ENCODE measurements around the gene MIA. TPM values are rescaled to one million over a fixed set of nuclear protein-coding genes. Genes with fewer than 3 reads are reported as not detected.

Gene MIA
- total and polyA plus RNA-seq, 2 of the 8 experiments (the other 6 are each of a cell fraction or from before 2014, with no cell fraction given), result not detected

DNA sequence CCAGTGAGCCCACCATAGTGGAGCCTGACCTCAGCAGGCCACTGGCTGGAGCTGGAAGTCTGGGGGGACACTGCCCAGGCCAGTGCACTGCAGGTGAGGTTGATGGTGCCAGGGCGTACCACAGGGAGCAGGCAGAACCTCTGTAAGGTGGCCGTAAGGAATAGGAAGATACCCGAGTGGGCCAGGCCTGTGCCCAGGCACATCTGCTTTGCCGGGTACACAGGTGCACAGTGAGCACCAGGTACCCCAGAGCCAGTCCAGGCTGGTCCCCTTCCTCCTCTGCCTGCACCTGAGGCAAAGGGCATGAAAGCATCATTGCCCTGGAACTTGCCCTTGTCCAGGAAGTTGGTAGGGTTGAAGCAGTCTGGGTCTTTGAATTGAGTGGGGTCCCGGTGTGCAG is 33.2 kb downstream of the MIA start:
- Histone ChIP-seq H3K9ac (replicated peaks in 1 of 4; ENCODE audit: extremely low read depth in 1 of 4, low read depth in 3 of 4, low read length in 3 of 4) (no peak overlapping the region; a peak in 1 of 7 replicates), H3K79me1 (ENCODE audit: low read depth, low read length) (peaks cover 18% of the 10 kb centered on the region), H2BK120ac (replicated peaks; ENCODE audit: low read depth, low read length) (no peak overlapping the region), H3K4me1 (replicated peaks in 1 of 4; ENCODE audit: control insufficient read depth in 3 of 4, insufficient read depth in 4 of 4, low read length in 3 of 4) (peaks cover 6 to 47% (median 20%) of the 10 kb centered on the region in 4 experiments), H3K27me3 (replicated peaks in 1 of 4; ENCODE audit: control insufficient read depth in 3 of 4, extremely low read depth in 1 of 4, insufficient read depth in 3 of 4, low read length in 3 of 4) (peaks cover 0 to 3% (median 0%) of the 10 kb centered on the region in 4 experiments; a peak in 2 of 7 replicates), H3K18ac (ENCODE audit: extremely low read depth, low read length) (no peak overlapping the region), H3K36me3 (ENCODE audit: control insufficient read depth in 2 of 4, insufficient read depth in 4 of 4, low read length in 3 of 4) (peaks cover 3 to 26% (median 13%) of the 10 kb centered on the region in 4 experiments; a peak in 6 of 8 replicates), H2BK5ac (ENCODE audit: low read depth, low read length) (no peak overlapping the region), H2BK15ac (ENCODE audit: low read length) (no peak overlapping the region), H2BK20ac (ENCODE audit: low read length) (no peak overlapping the region), H3K27ac (ENCODE audit: low read depth, low read length) (no peak overlapping the region), H4K8ac (ENCODE audit: extremely low read depth, insufficient read depth, low read length) (no peak overlapping the region), H3K56ac (replicated peaks; ENCODE audit: insufficient read length, low read depth, low read length) (no peak overlapping the region), H2BK12ac (ENCODE audit: low read depth, low read length) (no peak overlapping the region), H3K23me2 (ENCODE audit: low read depth, low read length) (peaks cover 12% of the 10 kb centered on the region; the same call in 1 of the 2 replicates), H3K23ac (ENCODE audit: insufficient read length) (no peak overlapping the region), H2AFZ (ENCODE audit: low read length) (no peak overlapping the region), H4K20me1 (replicated peaks in 1 of 2; ENCODE audit: control insufficient read depth in 1 of 2, insufficient read depth in 2 of 2, low read length in 2 of 2) (peaks cover 32 to 44% of the 10 kb centered on the region in 2 experiments), H2AK5ac (ENCODE audit: low read depth, low read length) (no peak overlapping the region), H4K5ac (ENCODE audit: insufficient read length, low read depth, low read length) (no peak overlapping the region), H3K14ac (ENCODE audit: insufficient read length) (no peak overlapping the region), H3K79me2 (ENCODE audit: control insufficient read depth in 1 of 2, insufficient read depth in 2 of 2, low read length in 2 of 2) (peaks cover 0 to 38% of the 10 kb centered on the region in 2 experiments; a peak in 3 of 4 replicates), H4K91ac (replicated peaks; ENCODE audit: insufficient read length, low read length) (no peak overlapping the region), H3K4ac (replicated peaks; ENCODE audit: insufficient read length, low read depth, low read length) (no peak overlapping the region), H3K4me3 (ENCODE audit: extremely low read depth in 1 of 4, insufficient read depth in 2 of 4, low read depth in 3 of 4, low read length in 4 of 4) (no peak overlapping the region), H3K9me3 (ENCODE audit: insufficient read depth in 2 of 2, low read depth in 1 of 2, low read length in 1 of 2) (no peaks in the 10 kb centered on the region), H3K4me2 (ENCODE audit: insufficient read depth in 1 of 2, low read depth in 2 of 2, low read length in 2 of 2) (no peak overlapping the region)
- WGBS, 2 experiments (ENCODE audit: extremely low coverage in 1 of 2, insufficient coverage in 1 of 2, insufficient read length in 1 of 2, insufficient replicate concordance in 2 of 2, low coverage in 1 of 2, low lambda C conversion rate in 2 of 2, missing lambda C conversion rate in 1 of 2), result 100% methylated on average over 5 of the region's 5 CpGs; no CpG with 5 or more reads in 1 of the 2 experiments
- ChIA-PET CTCF (ENCODE audit: partially characterized antibody) (interaction anchor here (1.2 to 4.4 kb wide), 11 partner anchors 8 to 146 kb away, joined by 3 to 26 read pairs (median 7); partner anchors contain the start of genes COQ8B, ITPKC and RAB4B), POLR2A (ENCODE audit: partially characterized antibody) (interaction anchor here (1.7 to 15.7 kb wide), 6 partner anchors 10 to 65 kb away, joined by 5 to 241 read pairs (median 24); partner anchors contain the start of genes ACTMAP, EGLN2, MIA and RAB4B)
- TF ChIP-seq CBX5 (IDR thresholded peaks at IDR 0.05; ENCODE audit: low read depth, low read length), result no peak
- no peak for TF ChIP-seq TEAD4 (IDR thresholded peaks at IDR 0.05; ENCODE audit: low read depth, low read length)
- 0 out of 2 replicates have a peak, but pooled peaks have one; percentile 47 for TF ChIP-seq POLR2AphosphoS5 (IDR thresholded peaks at IDR 0.05; ENCODE audit: low read depth, low read length)
- TF ChIP-seq SIN3A (conservative IDR thresholded peaks at IDR 0.05 in 1 of 2, IDR thresholded peaks at IDR 0.05 in 1 of 2; ENCODE audit: low read depth in 1 of 2, low read length in 2 of 2), result no peak
- DNase-seq (ENCODE audit: low read depth in 1 of 2, low spot score in 2 of 2) (no peak), FAIRE-seq (no peak)

Measured in H1 (cell line).